D721Med (cell line): ENCODE measurements around the gene BAIAP2L1.

Experiments
- DNase-seq: peaks from one replicate; pipeline ENCODE4 v3.0.0; 2011; ENCODE audit warnings: low spot score; ENCODE audit not compliant: insufficient read length
- FAIRE-seq: peaks from 2 replicates; lab custom pipeline; 2011; peaks lifted over from hg19 to GRCh38; lab: Jason Lieb, UNC
- CTCF ChIP-seq: IDR thresholded peaks from 2 replicates; pipeline ENCODE4 v1.5.1; 2012; ENCODE audit warnings: mild to moderate bottlenecking, control low read depth; ENCODE audit not compliant: insufficient read depth; ENCODE audit errors: missing control alignments

Gene BAIAP2L1

GRCh38 chr7:98341106-98341505 lies 59.8 kb downstream of the BAIAP2L1 start:
- no peak for FAIRE-seq
- TF ChIP-seq CTCF: no peak
- DNase-seq: no peak

GRCh38 chr7:98339043-98339442 lies 61.8 kb downstream of the BAIAP2L1 start:
- TF ChIP-seq CTCF: no peak
- no peak for FAIRE-seq
- no peak for DNase-seq

GRCh38 chr7:98338441-98338840 lies 62.4 kb downstream of the BAIAP2L1 start:
- DNase-seq (no peak), FAIRE-seq (no peak)
- no peak for TF ChIP-seq CTCF

- no peak for FAIRE-seq
- no peak for TF ChIP-seq CTCF
- DNase-seq: no peak
Observed at GRCh38 chr7:98335411-98335977, 65.4 kb downstream of the BAIAP2L1 start.

GRCh38 chr7:98334081-98334480 lies 66.8 kb downstream of the BAIAP2L1 start:
- TF ChIP-seq CTCF: no peak
- DNase-seq (no peak), FAIRE-seq (no peak)

GRCh38 chr7:98330926-98331529 lies 69.9 kb downstream of the BAIAP2L1 start:
- DNase-seq: no peak
- no peak for TF ChIP-seq CTCF
- no peak for FAIRE-seq

- DNase-seq (no peak), FAIRE-seq (no peak)
- no peak for TF ChIP-seq CTCF
Observed at GRCh38 chr7:98329791-98330373, 71.0 kb downstream of the BAIAP2L1 start.
